Tibial artery (tissue), 4 donors: ENCODE data around the gene CYSLTR2.

ENCODE experiments used
- DNase-seq, 2 donors: peaks; one replicate each; pipeline ENCODE4 v3.0.0-alpha.2; 2019
- H3K27ac ChIP-seq, 2 donors: fragments of 200-600 bp; sonication (generic) in 1 of 2; 1 replicate in 1 of 2; 2 replicates in 1 of 2; pipeline ENCODE4 v1.5.1; 2018 to 2019; ENCODE audit warnings: mild to moderate bottlenecking in 1 of 2
- H3K27me3 ChIP-seq, 2 donors: fragments of 200-600 bp; sonication (generic) in 1 of 2; one replicate each; pipeline versions ENCODE4 v1.5.1 to v1.6.0; 2016 to 2019
- H3K36me3 ChIP-seq, 3 donors: fragments of 200-600 bp; sonication (generic) in 2 of 3; one replicate each; pipeline ENCODE4 v1.5.1; 2016 to 2019; ENCODE audit warnings: mild to moderate bottlenecking in 2 of 3
- H3K4me1 ChIP-seq, 4 donors: fragments of 200-600 bp; sonication (generic) in 2 of 4; 1 replicate in 3 of 4; 2 replicates in 1 of 4; pipeline ENCODE4 v1.5.1; 2016 to 2019
- H3K4me3 ChIP-seq, 2 donors: fragments of 200-600 bp; sonication (generic) in 1 of 2; 1 replicate in 1 of 2; 2 replicates in 1 of 2; pipeline ENCODE4 v1.5.1; 2018 to 2019; ENCODE audit warnings: mild to moderate bottlenecking in 2 of 2
- H3K9me3 ChIP-seq, 3 donors: fragments of 200-600 bp; sonication (generic) in 1 of 3; one replicate each; pipeline ENCODE4 v1.5.1; 2016 to 2019
- CTCF ChIP-seq, 2 experiments: fragments of 200-600 bp in 1 of 2; fragments of 450-650 bp in 1 of 2; IDR thresholded peaks; one replicate each; pipeline ENCODE4 v1.5.1; 2017 to 2019; ENCODE audit warnings: antibody characterized with exemption in 2 of 2, mild to moderate bottlenecking in 1 of 2, moderate library complexity in 1 of 2
- intact Hi-C: fragments of 100-400 bp; cut with DNase I; formaldehyde crosslinking; loops from one replicate; pipeline ENCODE4 v1.15.0; 2023; ENCODE audit warnings: low total_unique reads

The CYSLTR2 gene

GRCh38 chr13:48709213-48709612 is 55.5 kb downstream of the CYSLTR2 start:
- no peak overlapping the region for H3K27ac ChIP-seq
- H3K4me3 ChIP-seq: no peak overlapping the region
- H3K36me3 ChIP-seq: no peaks in the 10 kb centered on the region
- no peaks in the 10 kb centered on the region for H3K27me3 ChIP-seq
- H3K9me3 ChIP-seq: no peaks in the 10 kb centered on the region
- H3K4me1 ChIP-seq: no peaks in the 10 kb centered on the region
- no peak for DNase-seq
- intact Hi-C loops: no loop called here
- no peak for TF ChIP-seq CTCF (IDR thresholded peaks at IDR 0.05)

GRCh38 chr13:48710160-48710559 is 56.4 kb downstream of the CYSLTR2 start:
- no peaks in the 10 kb centered on the region for H3K4me1 ChIP-seq
- no peak overlapping the region for H3K27ac ChIP-seq
- H3K27me3 ChIP-seq: no peaks in the 10 kb centered on the region
- no peaks in the 10 kb centered on the region for H3K36me3 ChIP-seq
- intact Hi-C loops: no loop called here
- no peak for TF ChIP-seq CTCF (IDR thresholded peaks at IDR 0.05)
- no peaks in the 10 kb centered on the region for H3K9me3 ChIP-seq
- no peak for DNase-seq
- no peak overlapping the region for H3K4me3 ChIP-seq

- intact Hi-C loops: no loop called here
- no peak overlapping the region for H3K4me3 ChIP-seq
- no peaks in the 10 kb centered on the region for H3K36me3 ChIP-seq
- H3K4me1 ChIP-seq: no peaks in the 10 kb centered on the region
- peaks cover 0 to 12% (median 0%) of the 10 kb centered on the region in 3 donors for H3K9me3 ChIP-seq
- H3K27ac ChIP-seq: no peak overlapping the region
- DNase-seq: no peak
- H3K27me3 ChIP-seq: no peaks in the 10 kb centered on the region
- TF ChIP-seq CTCF (IDR thresholded peaks at IDR 0.05): no peak
Observed at GRCh38 chr13:48712141-48712540, 58.4 kb downstream of the CYSLTR2 start.

- Histone ChIP-seq H3K4me1 (no peaks in the 10 kb centered on the region), H3K27ac (no peak overlapping the region), H3K27me3 (no peaks in the 10 kb centered on the region), H3K4me3 (no peak overlapping the region), H3K9me3 (peaks cover 0 to 38% (median 6%) of the 10 kb centered on the region in 3 donors), H3K36me3 (no peaks in the 10 kb centered on the region)
- no peak for TF ChIP-seq CTCF (IDR thresholded peaks at IDR 0.05)
- intact Hi-C loops: no loop called here
- no peak for DNase-seq
Observed at GRCh38 chr13:48715977-48716376, 62.2 kb downstream of the CYSLTR2 start.

GRCh38 chr13:48720621-48721020 is 66.9 kb downstream of the CYSLTR2 start:
- Histone ChIP-seq H3K27me3 (no peaks in the 10 kb centered on the region), H3K4me1 (no peaks in the 10 kb centered on the region), H3K27ac (no peak overlapping the region), H3K36me3 (no peaks in the 10 kb centered on the region), H3K9me3 (peaks cover 0 to 36% (median 6%) of the 10 kb centered on the region in 3 donors), H3K4me3 (no peak overlapping the region)
- DNase-seq: no peak
- intact Hi-C loops: no loop called here
- no peak for TF ChIP-seq CTCF (IDR thresholded peaks at IDR 0.05)

GRCh38 chr13:48723168-48723567 is 69.4 kb downstream of the CYSLTR2 start:
- Histone ChIP-seq H3K4me1 (peaks cover 0 to 22% (median 3%) of the 10 kb centered on the region in 4 donors), H3K27ac (no peak overlapping the region), H3K36me3 (no peaks in the 10 kb centered on the region), H3K4me3 (no peak overlapping the region), H3K9me3 (peaks cover 0 to 17% (median 6%) of the 10 kb centered on the region in 3 donors), H3K27me3 (no peaks in the 10 kb centered on the region)
- TF ChIP-seq CTCF (IDR thresholded peaks at IDR 0.05): no peak
- intact Hi-C loops: no loop called here
- DNase-seq: no peak
